Fibroblast of lung (primary cell): ENCODE data around the gene SHROOM3. TPM values are rescaled to one million over a fixed set of nuclear protein-coding genes. Genes with fewer than 3 reads are reported as not detected.

ENCODE experiments used
- DNase-seq, 2 donors: peaks; one replicate each; pipeline versions ENCODE4 v3.0.0 to v3.0.0-alpha.2; 2010; ENCODE audit warnings: low read depth in 2 of 2
- H2AFZ ChIP-seq: 2 replicates; pipeline ENCODE4 v1.5.1; 2012; ENCODE audit warnings: low read length, control low read depth, inconsistent platforms
- H3K27ac ChIP-seq: 2 replicates; pipeline ENCODE4 v1.5.1; 2011; ENCODE audit warnings: low read length, control low read depth; ENCODE audit not compliant: insufficient read depth
- H3K27me3 ChIP-seq: 2 replicates; pipeline ENCODE4 v1.5.1; 2011; ENCODE audit warnings: mild to moderate bottlenecking, low read length; ENCODE audit not compliant: control insufficient read depth, insufficient read depth
- H3K36me3 ChIP-seq: 2 replicates; pipeline ENCODE4 v1.5.1; 2011; ENCODE audit warnings: low read length; ENCODE audit not compliant: control insufficient read depth, insufficient read depth
- H3K4me1 ChIP-seq: 2 replicates; pipeline ENCODE4 v1.5.1; 2011; ENCODE audit warnings: low read length; ENCODE audit not compliant: control insufficient read depth, insufficient read depth; ENCODE audit errors: extremely low read depth
- H3K4me2 ChIP-seq: 2 replicates; pipeline ENCODE4 v1.5.1; 2011; ENCODE audit warnings: low read length, control low read depth; ENCODE audit not compliant: insufficient read depth; ENCODE audit errors: extremely low read depth
- H3K4me3 ChIP-seq, 4 experiments: fragments of 200-600 bp in 1 of 4; sonication (generic) in 1 of 4; replicated peaks in 1 of 4; 2 replicates each; pipeline ENCODE4 v1.5.1; 2011 to 2016; ENCODE audit warnings: low read length in 4 of 4, low read depth in 3 of 4, mild to moderate bottlenecking in 3 of 4, control low read depth in 2 of 4, inconsistent platforms in 1 of 4, mixed read lengths in 1 of 4; ENCODE audit not compliant: insufficient read depth in 1 of 4; ENCODE audit errors: control extremely low read depth in 1 of 4
- H3K79me2 ChIP-seq: 2 replicates; pipeline ENCODE4 v1.5.1; 2012; ENCODE audit warnings: mild to moderate bottlenecking, low read length, inconsistent platforms; ENCODE audit not compliant: control insufficient read depth, insufficient read depth
- H3K9ac ChIP-seq: 2 replicates; pipeline ENCODE4 v1.5.1; 2011; ENCODE audit warnings: mild to moderate bottlenecking, low read length, control low read depth; ENCODE audit not compliant: insufficient read depth
- H3K9me3 ChIP-seq: 2 replicates; pipeline ENCODE4 v1.5.1; 2012; ENCODE audit warnings: low read depth, low read length; ENCODE audit not compliant: control insufficient read depth, insufficient read depth
- H4K20me1 ChIP-seq: 2 replicates; pipeline ENCODE4 v1.5.1; 2011; ENCODE audit warnings: low read length; ENCODE audit not compliant: control insufficient read depth, insufficient read depth; ENCODE audit errors: extremely low read depth
- EZH2 ChIP-seq: IDR thresholded peaks from 2 replicates; pipeline ENCODE4 v1.5.1; 2012; ENCODE audit warnings: low read length, control low read depth, mild to moderate bottlenecking; ENCODE audit errors: missing control alignments
- polyA plus RNA-seq, 2 donors: library from polyadenylated mRNA; depleted of rRNA in 1 of 2; stranded (reverse) in 1 of 2; unstranded in 1 of 2; fragments of >200 nt; gene quantifications; 2 replicates each; pipeline ENCODE4 v1.2.1, GENCODE V29; 2011 to 2012; ENCODE audit warnings: missing spikeins in 1 of 2
- total RNA-seq: library from RNA; depleted of rRNA; stranded (reverse); fragments of >200 nt; gene quantifications from 2 replicates; pipeline ENCODE4 v1.2.1, GENCODE V29; 2014
- TF ChIP-seq, protein P1 (sequence below), 2 donors: IDR thresholded peaks in 1 of 2; conservative IDR thresholded peaks in 1 of 2; 1 replicate in 1 of 2; 2 replicates in 1 of 2; pipeline ENCODE4 v1.5.1; 2011 to 2012; ENCODE audit warnings: low read length in 2 of 2, control low read depth in 1 of 2, inconsistent platforms in 1 of 2, low read depth in 1 of 2, mild to moderate bottlenecking in 1 of 2

The SHROOM3 gene
- total and polyA plus RNA-seq, 2 donors (not counting 1 experiment from before 2014, with no cell fraction given) = 9.9 to 23.9 TPM

DNA sequence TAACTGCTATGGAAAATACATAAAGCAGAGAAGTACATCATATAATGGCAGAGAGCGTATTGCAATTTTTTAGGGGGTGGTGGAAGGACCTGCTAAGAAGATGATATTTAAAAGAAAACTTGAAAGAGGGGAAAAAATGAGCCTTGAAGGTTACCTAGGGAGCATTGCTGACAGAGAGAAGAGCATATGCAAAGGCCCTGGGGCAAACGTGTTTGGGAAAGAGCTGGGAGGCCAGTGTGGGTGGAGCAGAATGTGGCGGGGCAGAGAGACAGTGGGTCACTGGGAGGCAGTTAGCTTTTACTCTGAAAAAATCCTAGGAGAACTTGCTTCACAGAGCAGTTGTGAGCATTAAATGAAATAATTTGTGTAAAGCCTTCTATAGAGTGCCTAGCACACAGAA lies 157.0 kb downstream of the SHROOM3 start:
- no peak for DNase-seq
- Histone ChIP-seq H2AFZ (no peak overlapping the region), H3K79me2 (no peaks in the 10 kb centered on the region), H3K9ac (no peak overlapping the region), H3K4me1 (peaks cover 10% of the 10 kb centered on the region), H3K4me3 (no peak overlapping the region), H3K27me3 (no peaks in the 10 kb centered on the region), H3K27ac (no peak overlapping the region), H4K20me1 (no peaks in the 10 kb centered on the region), H3K9me3 (no peaks in the 10 kb centered on the region), H3K4me2 (no peak overlapping the region), H3K36me3 (no peaks in the 10 kb centered on the region)
- TF ChIP-seq, protein P1, sequence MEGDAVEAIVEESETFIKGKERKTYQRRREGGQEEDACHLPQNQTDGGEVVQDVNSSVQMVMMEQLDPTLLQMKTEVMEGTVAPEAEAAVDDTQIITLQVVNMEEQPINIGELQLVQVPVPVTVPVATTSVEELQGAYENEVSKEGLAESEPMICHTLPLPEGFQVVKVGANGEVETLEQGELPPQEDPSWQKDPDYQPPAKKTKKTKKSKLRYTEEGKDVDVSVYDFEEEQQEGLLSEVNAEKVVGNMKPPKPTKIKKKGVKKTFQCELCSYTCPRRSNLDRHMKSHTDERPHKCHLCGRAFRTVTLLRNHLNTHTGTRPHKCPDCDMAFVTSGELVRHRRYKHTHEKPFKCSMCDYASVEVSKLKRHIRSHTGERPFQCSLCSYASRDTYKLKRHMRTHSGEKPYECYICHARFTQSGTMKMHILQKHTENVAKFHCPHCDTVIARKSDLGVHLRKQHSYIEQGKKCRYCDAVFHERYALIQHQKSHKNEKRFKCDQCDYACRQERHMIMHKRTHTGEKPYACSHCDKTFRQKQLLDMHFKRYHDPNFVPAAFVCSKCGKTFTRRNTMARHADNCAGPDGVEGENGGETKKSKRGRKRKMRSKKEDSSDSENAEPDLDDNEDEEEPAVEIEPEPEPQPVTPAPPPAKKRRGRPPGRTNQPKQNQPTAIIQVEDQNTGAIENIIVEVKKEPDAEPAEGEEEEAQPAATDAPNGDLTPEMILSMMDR (conservative IDR thresholded peaks at IDR 0.05 in 1 of 2, IDR thresholded peaks at IDR 0.05 in 1 of 2; ENCODE audit: low read depth in 1 of 2, low read length in 2 of 2) = no peak
- TF ChIP-seq EZH2 = no peak

DNA sequence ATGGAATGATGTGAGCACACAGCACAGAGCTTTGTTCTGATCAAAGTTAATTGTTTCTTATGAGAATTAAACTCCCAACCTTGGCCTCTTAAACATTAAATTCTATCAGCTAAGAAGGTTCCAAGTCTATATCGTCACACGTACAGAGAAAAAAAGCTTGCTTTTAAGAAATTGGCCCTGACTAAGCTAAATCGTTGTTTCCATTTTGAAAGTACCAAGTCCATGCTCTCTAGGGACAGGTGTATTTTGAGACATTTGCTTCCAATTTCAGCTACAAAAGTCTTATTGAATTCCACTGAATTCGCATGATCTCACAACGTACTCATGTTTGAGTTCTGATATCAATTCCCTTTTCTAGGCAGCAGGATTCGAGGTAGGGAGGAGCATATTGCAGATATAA lies 157.4 kb downstream of the SHROOM3 start:
- TF ChIP-seq, protein P1 (conservative IDR thresholded peaks at IDR 0.05 in 1 of 2, IDR thresholded peaks at IDR 0.05 in 1 of 2; ENCODE audit: low read depth in 1 of 2, low read length in 2 of 2) = no peak
- no peak for TF ChIP-seq EZH2
- H3K4me1 ChIP-seq = peaks cover 10% of the 10 kb centered on the region
- H3K36me3 ChIP-seq = no peaks in the 10 kb centered on the region
- H3K27ac ChIP-seq = no peak overlapping the region
- H2AFZ ChIP-seq = no peak overlapping the region
- no peak for DNase-seq
- H3K27me3 ChIP-seq = no peaks in the 10 kb centered on the region
- no peaks in the 10 kb centered on the region for H4K20me1 ChIP-seq
- no peaks in the 10 kb centered on the region for H3K79me2 ChIP-seq
- no peaks in the 10 kb centered on the region for H3K9me3 ChIP-seq
- no peak overlapping the region for H3K9ac ChIP-seq
- H3K4me2 ChIP-seq = no peak overlapping the region
- H3K4me3 ChIP-seq = no peak overlapping the region

DNA sequence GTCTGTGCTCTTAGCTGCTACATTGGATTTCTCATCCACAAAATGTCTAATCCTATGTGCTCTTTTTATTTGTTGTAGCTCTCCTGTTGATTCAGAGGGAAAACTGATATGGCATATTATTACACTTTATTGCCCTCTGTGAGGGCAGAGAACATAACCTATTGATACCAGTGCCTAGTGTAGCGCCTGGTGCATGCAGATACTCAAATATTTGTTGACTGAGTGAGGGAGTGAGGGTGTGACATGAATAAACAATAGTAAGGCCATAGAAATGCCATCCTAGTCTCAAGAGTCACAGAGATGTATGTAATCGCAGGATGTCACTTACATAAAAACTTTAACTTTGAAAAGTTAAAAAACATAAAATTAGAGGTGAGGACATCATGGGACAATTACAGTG lies 159.1 kb downstream of the SHROOM3 start:
- Histone ChIP-seq H3K79me2 (no peaks in the 10 kb centered on the region), H3K27ac (no peak overlapping the region), H4K20me1 (no peaks in the 10 kb centered on the region), H3K9ac (no peak overlapping the region), H3K9me3 (no peaks in the 10 kb centered on the region), H3K4me3 (no peak overlapping the region), H3K4me2 (no peak overlapping the region), H3K36me3 (no peaks in the 10 kb centered on the region), H2AFZ (no peak overlapping the region), H3K4me1 (peaks cover 10% of the 10 kb centered on the region), H3K27me3 (no peaks in the 10 kb centered on the region)
- no peak for TF ChIP-seq EZH2
- TF ChIP-seq, protein P1 (conservative IDR thresholded peaks at IDR 0.05 in 1 of 2, IDR thresholded peaks at IDR 0.05 in 1 of 2; ENCODE audit: low read depth in 1 of 2, low read length in 2 of 2) = no peak
- DNase-seq = no peak
